Measurements from ENCODE around the gene SLC7A5.

The SLC7A5 gene

GRCh38 chr16:87832741-87833502, 36.4 kb downstream of the SLC7A5 start:
- no peaks in the 10 kb centered on the region for H3K9me3 ChIP-seq (ENCODE audit: low read length)
- peak overlapping the region; percentile 13; the same call in 1 of the 2 replicates for H3K4me2 ChIP-seq (ENCODE audit: low read length)
- no peaks in the 10 kb centered on the region; the same call in 1 of the 2 replicates for H3F3A ChIP-seq (ENCODE audit: insufficient read depth, low read length)
- no peak overlapping the region for H3K4me3 ChIP-seq (ENCODE audit: low read depth, low read length, poor library complexity, severe bottlenecking)
- H3K9me2 ChIP-seq (ENCODE audit: low read depth, low read length) = no peaks in the 10 kb centered on the region
- H3K9ac ChIP-seq (ENCODE audit: low read length) = peak overlapping the region; percentile 38; the same call in 1 of the 2 replicates
- H3K36me3 ChIP-seq (ENCODE audit: insufficient read depth, low read length) = peaks cover 88% of the 10 kb centered on the region
- no peaks in the 10 kb centered on the region for H4K20me1 ChIP-seq (ENCODE audit: insufficient read depth, low read length)
- H3K79me2 ChIP-seq (ENCODE audit: insufficient read depth, low read length) = no peaks in the 10 kb centered on the region
- peak overlapping the region; percentile 83 for H3K27ac ChIP-seq (ENCODE audit: low read depth, low read length, poor library complexity, severe bottlenecking)
- no peaks in the 10 kb centered on the region for H3K27me3 ChIP-seq (ENCODE audit: insufficient read depth, low read length)
- H3K4me1 ChIP-seq (ENCODE audit: insufficient read depth, low read length, severe bottlenecking) = peaks cover 60% of the 10 kb centered on the region
- no peak for TF ChIP-seq EZH2 (IDR thresholded peaks at IDR 0.05; ENCODE audit: borderline replicate concordance, low read length)
- TF ChIP-seq, protein P1, sequence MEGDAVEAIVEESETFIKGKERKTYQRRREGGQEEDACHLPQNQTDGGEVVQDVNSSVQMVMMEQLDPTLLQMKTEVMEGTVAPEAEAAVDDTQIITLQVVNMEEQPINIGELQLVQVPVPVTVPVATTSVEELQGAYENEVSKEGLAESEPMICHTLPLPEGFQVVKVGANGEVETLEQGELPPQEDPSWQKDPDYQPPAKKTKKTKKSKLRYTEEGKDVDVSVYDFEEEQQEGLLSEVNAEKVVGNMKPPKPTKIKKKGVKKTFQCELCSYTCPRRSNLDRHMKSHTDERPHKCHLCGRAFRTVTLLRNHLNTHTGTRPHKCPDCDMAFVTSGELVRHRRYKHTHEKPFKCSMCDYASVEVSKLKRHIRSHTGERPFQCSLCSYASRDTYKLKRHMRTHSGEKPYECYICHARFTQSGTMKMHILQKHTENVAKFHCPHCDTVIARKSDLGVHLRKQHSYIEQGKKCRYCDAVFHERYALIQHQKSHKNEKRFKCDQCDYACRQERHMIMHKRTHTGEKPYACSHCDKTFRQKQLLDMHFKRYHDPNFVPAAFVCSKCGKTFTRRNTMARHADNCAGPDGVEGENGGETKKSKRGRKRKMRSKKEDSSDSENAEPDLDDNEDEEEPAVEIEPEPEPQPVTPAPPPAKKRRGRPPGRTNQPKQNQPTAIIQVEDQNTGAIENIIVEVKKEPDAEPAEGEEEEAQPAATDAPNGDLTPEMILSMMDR (IDR thresholded peaks at IDR 0.05; ENCODE audit: low read length) = no peak
- no peak overlapping the region for H2AFZ ChIP-seq (ENCODE audit: low read length)

GRCh38 chr16:87832137-87832527, 37.2 kb downstream of the SLC7A5 start:
- H3K9me2 ChIP-seq (ENCODE audit: low read depth, low read length) = no peaks in the 10 kb centered on the region
- H3K4me1 ChIP-seq (ENCODE audit: insufficient read depth, low read length, severe bottlenecking) = peaks cover 60% of the 10 kb centered on the region
- TF ChIP-seq, protein P1 (IDR thresholded peaks at IDR 0.05; ENCODE audit: low read length) = no peak
- no peak for TF ChIP-seq EZH2 (IDR thresholded peaks at IDR 0.05; ENCODE audit: borderline replicate concordance, low read length)
- no peak overlapping the region for H3K9ac ChIP-seq (ENCODE audit: low read length)
- peaks cover 80% of the 10 kb centered on the region for H3K36me3 ChIP-seq (ENCODE audit: insufficient read depth, low read length)
- H3K79me2 ChIP-seq (ENCODE audit: insufficient read depth, low read length) = no peaks in the 10 kb centered on the region
- H3K4me2 ChIP-seq (ENCODE audit: low read length) = no peak overlapping the region
- peak overlapping the region; percentile 83 for H3K27ac ChIP-seq (ENCODE audit: low read depth, low read length, poor library complexity, severe bottlenecking)
- no peaks in the 10 kb centered on the region for H3K9me3 ChIP-seq (ENCODE audit: low read length)
- no peaks in the 10 kb centered on the region for H3K27me3 ChIP-seq (ENCODE audit: insufficient read depth, low read length)
- H2AFZ ChIP-seq (ENCODE audit: low read length) = no peak overlapping the region
- no peaks in the 10 kb centered on the region for H4K20me1 ChIP-seq (ENCODE audit: insufficient read depth, low read length)
- H3F3A ChIP-seq (ENCODE audit: insufficient read depth, low read length) = no peaks in the 10 kb centered on the region; the same call in 1 of the 2 replicates
- no peak overlapping the region for H3K4me3 ChIP-seq (ENCODE audit: low read depth, low read length, poor library complexity, severe bottlenecking)

GRCh38 chr16:87831421-87832136, 37.7 kb downstream of the SLC7A5 start:
- Histone ChIP-seq H2AFZ (ENCODE audit: low read length) (no peak overlapping the region), H3K36me3 (ENCODE audit: insufficient read depth, low read length) (peaks cover 75% of the 10 kb centered on the region), H3K27me3 (ENCODE audit: insufficient read depth, low read length) (no peaks in the 10 kb centered on the region; the same call in 1 of the 2 replicates), H3K9ac (ENCODE audit: low read length) (no peak overlapping the region), H3K9me2 (ENCODE audit: low read depth, low read length) (no peaks in the 10 kb centered on the region), H3K9me3 (ENCODE audit: low read length) (no peaks in the 10 kb centered on the region), H3K79me2 (ENCODE audit: insufficient read depth, low read length) (no peaks in the 10 kb centered on the region), H3K27ac (ENCODE audit: low read depth, low read length, poor library complexity, severe bottlenecking) (no peak overlapping the region), H3K4me3 (ENCODE audit: low read depth, low read length, poor library complexity, severe bottlenecking) (no peak overlapping the region), H3F3A (ENCODE audit: insufficient read depth, low read length) (no peaks in the 10 kb centered on the region; the same call in 1 of the 2 replicates), H3K4me1 (ENCODE audit: insufficient read depth, low read length, severe bottlenecking) (peaks cover 60% of the 10 kb centered on the region), H4K20me1 (ENCODE audit: insufficient read depth, low read length) (no peaks in the 10 kb centered on the region), H3K4me2 (ENCODE audit: low read length) (no peak overlapping the region)
- TF ChIP-seq, protein P1 (IDR thresholded peaks at IDR 0.05; ENCODE audit: low read length) = no peak
- no peak for TF ChIP-seq EZH2 (IDR thresholded peaks at IDR 0.05; ENCODE audit: borderline replicate concordance, low read length)
